ENCODE data around the gene PRRG3. TPM values are rescaled to one million over a fixed set of nuclear protein-coding genes. Genes with fewer than 3 reads are reported as not detected.
"Not testable (repeated sequence)": the region's sequence is repeated elsewhere in the genome, so short reads cannot be mapped to it uniquely, and the experiment has no call there.

PRRG3 gene
- total RNA-seq, result not detected in 2 replicates

- Mint-ChIP-seq H3K36me3 (ENCODE audit: low read depth) (no peaks in the 10 kb centered on the region), H3K4me3 (ENCODE audit: low read depth) (no peak within 1 kb of the TSS), H3K27ac (no peak within 1 kb of the TSS), H3K27me3 (ENCODE audit: low read depth) (peaks cover 7% of the 10 kb centered on the region), H3K9me3 (no peaks in the 10 kb centered on the region), H3K4me1 (ENCODE audit: low read depth) (no peaks in the 10 kb centered on the region)
- intact Hi-C loops (cut with micrococcal nuclease), result loop anchor here (5.0 kb wide), 1 partner anchor 923 kb away; no protein-coding TSS in a partner anchor
- no peak for DNase-seq (ENCODE audit: low spot score)
These were observed at the start of gene PRRG3 for GRCh38 chrX:151694661-151695582. Gene PRRG3, plus strand, starts transcription at chrX:151695458. Its CDS starts 3,357 bp downstream, at chrX:151698815.

GRCh38 chrX:151675121-151675746, 20.0 kb upstream of the PRRG3 start:
- H3K4me3 Mint-ChIP-seq (ENCODE audit: low read depth), result no peak overlapping the region
- H3K27me3 Mint-ChIP-seq (ENCODE audit: low read depth), result no peaks in the 10 kb centered on the region
- H3K36me3 Mint-ChIP-seq (ENCODE audit: low read depth), result no peaks in the 10 kb centered on the region
- no peak overlapping the region for H3K27ac Mint-ChIP-seq
- intact Hi-C loops (cut with micrococcal nuclease), result no loop called here
- no peaks in the 10 kb centered on the region for H3K4me1 Mint-ChIP-seq (ENCODE audit: low read depth)
- H3K9me3 Mint-ChIP-seq, result no peaks in the 10 kb centered on the region
- no peak for DNase-seq (ENCODE audit: low spot score)

- Mint-ChIP-seq H3K36me3 (ENCODE audit: low read depth) (no peaks in the 10 kb centered on the region), H3K27me3 (ENCODE audit: low read depth) (no peaks in the 10 kb centered on the region), H3K9me3 (no peaks in the 10 kb centered on the region), H3K27ac (no peak overlapping the region), H3K4me1 (ENCODE audit: low read depth) (no peaks in the 10 kb centered on the region), H3K4me3 (ENCODE audit: low read depth) (no peak overlapping the region)
- DNase-seq (ENCODE audit: low spot score), result no peak
- intact Hi-C loops (cut with micrococcal nuclease), result no loop called here
These were observed 19.1 kb upstream of the PRRG3 start for GRCh38 chrX:151676196-151676595.

GRCh38 chrX:151679798-151680402, 15.4 kb upstream of the PRRG3 start:
- DNase-seq (ENCODE audit: low spot score), result no peak
- H3K36me3 Mint-ChIP-seq (ENCODE audit: low read depth), result no peaks in the 10 kb centered on the region
- H3K4me1 Mint-ChIP-seq (ENCODE audit: low read depth), result no peaks in the 10 kb centered on the region
- no peak overlapping the region for H3K4me3 Mint-ChIP-seq (ENCODE audit: low read depth)
- no peaks in the 10 kb centered on the region for H3K9me3 Mint-ChIP-seq
- peaks cover 7% of the 10 kb centered on the region for H3K27me3 Mint-ChIP-seq (ENCODE audit: low read depth)
- no peak overlapping the region for H3K27ac Mint-ChIP-seq
- intact Hi-C loops (cut with micrococcal nuclease), result loop anchor here (2.0 kb wide), 2 partner anchors 173 to 527 kb away; no protein-coding TSS in a partner anchor

GRCh38 chrX:151680805-151681204, 14.5 kb upstream of the PRRG3 start:
- Mint-ChIP-seq H3K27ac (no peak overlapping the region), H3K4me3 (ENCODE audit: low read depth) (no peak overlapping the region), H3K27me3 (ENCODE audit: low read depth) (peaks cover 9% of the 10 kb centered on the region), H3K36me3 (ENCODE audit: low read depth) (no peaks in the 10 kb centered on the region), H3K9me3 (no peaks in the 10 kb centered on the region), H3K4me1 (ENCODE audit: low read depth) (no peaks in the 10 kb centered on the region)
- DNase-seq (ENCODE audit: low spot score), result peak; percentile 16
- intact Hi-C loops (cut with micrococcal nuclease), result loop anchor here (2.0 kb wide), 2 partner anchors 174 to 528 kb away; no protein-coding TSS in a partner anchor

GRCh38 chrX:151687635-151688034, 7.6 kb upstream of the PRRG3 start:
- no peaks in the 10 kb centered on the region for H3K36me3 Mint-ChIP-seq (ENCODE audit: low read depth)
- H3K4me3 Mint-ChIP-seq (ENCODE audit: low read depth), result no peak overlapping the region
- H3K9me3 Mint-ChIP-seq, result no peaks in the 10 kb centered on the region
- H3K27ac Mint-ChIP-seq, result no peak overlapping the region
- H3K4me1 Mint-ChIP-seq (ENCODE audit: low read depth), result no peaks in the 10 kb centered on the region
- intact Hi-C loops (cut with micrococcal nuclease), result no loop called here
- no peak for DNase-seq (ENCODE audit: low spot score)
- peaks cover 9% of the 10 kb centered on the region for H3K27me3 Mint-ChIP-seq (ENCODE audit: low read depth)

- Mint-ChIP-seq H3K4me1 (ENCODE audit: low read depth) (no peaks in the 10 kb centered on the region), H3K36me3 (ENCODE audit: low read depth) (no peaks in the 10 kb centered on the region)
- intact Hi-C loops (cut with micrococcal nuclease), result no loop called here
These were observed 6.6 kb upstream of the PRRG3 start for GRCh38 chrX:151688695-151689094.

GRCh38 chrX:151692825-151693224, 2.4 kb upstream of the PRRG3 start:
- H3K27me3 Mint-ChIP-seq (ENCODE audit: low read depth), result peaks cover 7% of the 10 kb centered on the region
- no peaks in the 10 kb centered on the region for H3K4me1 Mint-ChIP-seq (ENCODE audit: low read depth)
- H3K27ac Mint-ChIP-seq, result no peak overlapping the region
- no peak for DNase-seq (ENCODE audit: low spot score)
- no peaks in the 10 kb centered on the region for H3K9me3 Mint-ChIP-seq
- no peak overlapping the region for H3K4me3 Mint-ChIP-seq (ENCODE audit: low read depth)
- H3K36me3 Mint-ChIP-seq (ENCODE audit: low read depth), result no peaks in the 10 kb centered on the region
- intact Hi-C loops (cut with micrococcal nuclease), result no loop called here

More at GRCh38 chrX:151688695-151689094, 6.6 kb upstream of the PRRG3 start:
- no peaks in the 10 kb centered on the region for H3K9me3 Mint-ChIP-seq
- DNase-seq (ENCODE audit: low spot score), result no peak
- H3K4me3 Mint-ChIP-seq (ENCODE audit: low read depth), result no peak overlapping the region
- peaks cover 4% of the 10 kb centered on the region for H3K27me3 Mint-ChIP-seq (ENCODE audit: low read depth)
- H3K27ac Mint-ChIP-seq, result no peak overlapping the region

GRCh38 chrX:151694121-151694520, 1.1 kb upstream of the PRRG3 start:
- Mint-ChIP-seq H3K9me3 (no peaks in the 10 kb centered on the region), H3K27me3 (ENCODE audit: low read depth) (peaks cover 7% of the 10 kb centered on the region), H3K36me3 (ENCODE audit: low read depth) (no peaks in the 10 kb centered on the region), H3K4me3 (ENCODE audit: low read depth) (no peak overlapping the region), H3K4me1 (ENCODE audit: low read depth) (no peaks in the 10 kb centered on the region), H3K27ac (no peak overlapping the region)
- intact Hi-C loops (cut with micrococcal nuclease), result no loop called here
- no peak for DNase-seq (ENCODE audit: low spot score)

- intact Hi-C loops (cut with micrococcal nuclease), result loop anchor here (5.0 kb wide), 1 partner anchor 923 kb away; no protein-coding TSS in a partner anchor
- Mint-ChIP-seq H3K27me3 (ENCODE audit: low read depth) (peaks cover 7% of the 10 kb centered on the region), H3K9me3 (no peaks in the 10 kb centered on the region)
These were observed 504 bp downstream of the PRRG3 start for GRCh38 chrX:151695583-151696340.

GRCh38 chrX:151697082-151697481, 1.8 kb downstream of the PRRG3 start:
- not testable (repeated sequence) for H3K9me3 Mint-ChIP-seq; H3K4me3 Mint-ChIP-seq (ENCODE audit: low read depth); H3K36me3 Mint-ChIP-seq (ENCODE audit: low read depth); H3K4me1 Mint-ChIP-seq (ENCODE audit: low read depth); H3K27me3 Mint-ChIP-seq (ENCODE audit: low read depth); DNase-seq (ENCODE audit: low spot score); H3K27ac Mint-ChIP-seq
- intact Hi-C loops (cut with micrococcal nuclease), result loop anchor here (5.0 kb wide), 1 partner anchor 925 kb away; no protein-coding TSS in a partner anchor

More at GRCh38 chrX:151695583-151696340, 504 bp downstream of the PRRG3 start:
- DNase-seq (ENCODE audit: low spot score), result no peak
- no peak overlapping the region for H3K4me3 Mint-ChIP-seq (ENCODE audit: low read depth)
- H3K4me1 Mint-ChIP-seq (ENCODE audit: low read depth), result no peaks in the 10 kb centered on the region
- H3K36me3 Mint-ChIP-seq (ENCODE audit: low read depth), result no peaks in the 10 kb centered on the region
- H3K27ac Mint-ChIP-seq, result no peak overlapping the region

GRCh38 chrX:151697522-151697921, 2.3 kb downstream of the PRRG3 start:
- Mint-ChIP-seq H3K4me1 (ENCODE audit: low read depth) (no peaks in the 10 kb centered on the region), H3K9me3 (no peaks in the 10 kb centered on the region), H3K27ac (no peak overlapping the region), H3K36me3 (ENCODE audit: low read depth) (no peaks in the 10 kb centered on the region), H3K4me3 (ENCODE audit: low read depth) (no peak overlapping the region), H3K27me3 (ENCODE audit: low read depth) (peaks cover 7% of the 10 kb centered on the region)
- DNase-seq (ENCODE audit: low spot score), result no peak
- intact Hi-C loops (cut with micrococcal nuclease), result loop anchor here (5.0 kb wide), 1 partner anchor 925 kb away; no protein-coding TSS in a partner anchor
